ENCODE measurements around the gene PRKACG. TPM values are rescaled to one million over a fixed set of nuclear protein-coding genes. Genes with fewer than 3 reads are reported as not detected.

The PRKACG gene
- total and polyA plus RNA-seq, 2 of the 8 experiments (the other 6 are each of a cell fraction or from before 2014, with no cell fraction given): not detected

- Histone ChIP-seq H4K8ac (ENCODE audit: extremely low read depth, insufficient read depth, low read length) (no peak overlapping the region), H2BK12ac (ENCODE audit: low read depth, low read length) (no peak overlapping the region), H3K27ac (ENCODE audit: low read depth, low read length) (no peak overlapping the region), H2BK5ac (ENCODE audit: low read depth, low read length) (no peak overlapping the region), H4K20me1 (replicated peaks in 1 of 2; ENCODE audit: control insufficient read depth in 1 of 2, insufficient read depth in 2 of 2, low read length in 2 of 2) (no peaks in the 10 kb centered on the region), H3K23ac (ENCODE audit: insufficient read length) (no peak overlapping the region), H3K56ac (replicated peaks; ENCODE audit: insufficient read length, low read depth, low read length) (no peak overlapping the region), H3K18ac (ENCODE audit: extremely low read depth, low read length) (no peak overlapping the region), H3K27me3 (replicated peaks in 1 of 4; ENCODE audit: control insufficient read depth in 3 of 4, extremely low read depth in 1 of 4, insufficient read depth in 3 of 4, low read length in 3 of 4) (no peaks in the 10 kb centered on the region), H2BK120ac (replicated peaks; ENCODE audit: low read depth, low read length) (no peak overlapping the region), H3K23me2 (ENCODE audit: low read depth, low read length) (no peaks in the 10 kb centered on the region), H2AFZ (ENCODE audit: low read length) (no peak overlapping the region), H2BK20ac (ENCODE audit: low read length) (no peak overlapping the region), H3K4me1 (replicated peaks in 1 of 4; ENCODE audit: control insufficient read depth in 3 of 4, insufficient read depth in 4 of 4, low read length in 3 of 4) (no peaks in the 10 kb centered on the region), H4K91ac (replicated peaks; ENCODE audit: insufficient read length, low read length) (no peak overlapping the region), H3K14ac (ENCODE audit: insufficient read length) (no peak overlapping the region), H3K79me2 (ENCODE audit: control insufficient read depth in 1 of 2, insufficient read depth in 2 of 2, low read length in 2 of 2) (no peaks in the 10 kb centered on the region), H3K4me3 (ENCODE audit: extremely low read depth in 1 of 4, insufficient read depth in 2 of 4, low read depth in 3 of 4, low read length in 4 of 4) (no peak overlapping the region), H2BK15ac (ENCODE audit: low read length) (0 out of 2 replicates have a peak overlapping the region, but pooled peaks have one; percentile 77), H2AK5ac (ENCODE audit: low read depth, low read length) (no peak overlapping the region), H3K79me1 (ENCODE audit: low read depth, low read length) (no peaks in the 10 kb centered on the region), H3K4me2 (ENCODE audit: insufficient read depth in 1 of 2, low read depth in 2 of 2, low read length in 2 of 2) (no peak overlapping the region), H3K9ac (replicated peaks in 1 of 4; ENCODE audit: extremely low read depth in 1 of 4, low read depth in 3 of 4, low read length in 3 of 4) (no peak overlapping the region), H3K36me3 (ENCODE audit: control insufficient read depth in 2 of 4, insufficient read depth in 4 of 4, low read length in 3 of 4) (no peaks in the 10 kb centered on the region), H4K5ac (ENCODE audit: insufficient read length, low read depth, low read length) (no peak overlapping the region), H3K4ac (replicated peaks; ENCODE audit: insufficient read length, low read depth, low read length) (no peak overlapping the region), H3K9me3 (ENCODE audit: insufficient read depth in 2 of 2, low read depth in 1 of 2, low read length in 1 of 2) (no peaks in the 10 kb centered on the region)
- DNase-seq (ENCODE audit: low read depth in 1 of 2, low spot score in 2 of 2) (no peak), FAIRE-seq (no peak)
- WGBS, 2 experiments (ENCODE audit: extremely low coverage in 1 of 2, insufficient coverage in 1 of 2, insufficient read length in 1 of 2, insufficient replicate concordance in 2 of 2, low coverage in 1 of 2, low lambda C conversion rate in 2 of 2, missing lambda C conversion rate in 1 of 2): 80% methylated on average over 1 of the region's 1 CpG; no CpG with 5 or more reads in 1 of the 2 experiments
- ChIA-PET CTCF (ENCODE audit: partially characterized antibody) (interaction anchor here (0.9 to 1.2 kb wide), 3 partner anchors 12 to 382 kb away, joined by 3 to 7 read pairs (median 5); no protein-coding TSS in a partner anchor), POLR2A (ENCODE audit: partially characterized antibody) (interaction anchor here (1.0 kb wide), 1 partner anchor 68 kb away, joined by 4 read pairs; the partner anchor contains the start of gene FXN)
- TF ChIP-seq FOSL1 (IDR thresholded peaks at IDR 0.05; ENCODE audit: insufficient read depth, low read depth, low read length) (no peak), MAFK (IDR thresholded peaks at IDR 0.05; ENCODE audit: low read depth, low read length) (peak; percentile 20; the same call in 1 of the 2 replicates)
Observed at GRCh38 chr9:68967800-68968199, 46.1 kb downstream of the PRKACG start.

Data from H1 (cell line).